Tibial artery (tissue), 4 donors: Measurements from ENCODE around the gene NEK7.

ENCODE experiments used
- DNase-seq, 2 donors: peaks; one replicate each; pipeline ENCODE4 v3.0.0-alpha.2; 2019
- H3K27ac ChIP-seq, 2 donors: fragments of 200-600 bp; sonication (generic) in 1 of 2; 1 replicate in 1 of 2; 2 replicates in 1 of 2; pipeline ENCODE4 v1.5.1; 2018 to 2019; ENCODE audit warnings: mild to moderate bottlenecking in 1 of 2
- H3K27me3 ChIP-seq, 2 donors: fragments of 200-600 bp; sonication (generic) in 1 of 2; one replicate each; pipeline versions ENCODE4 v1.5.1 to v1.6.0; 2016 to 2019
- H3K36me3 ChIP-seq, 3 donors: fragments of 200-600 bp; sonication (generic) in 2 of 3; one replicate each; pipeline ENCODE4 v1.5.1; 2016 to 2019; ENCODE audit warnings: mild to moderate bottlenecking in 2 of 3
- H3K4me1 ChIP-seq, 4 donors: fragments of 200-600 bp; sonication (generic) in 2 of 4; 1 replicate in 3 of 4; 2 replicates in 1 of 4; pipeline ENCODE4 v1.5.1; 2016 to 2019
- H3K4me3 ChIP-seq, 2 donors: fragments of 200-600 bp; sonication (generic) in 1 of 2; 1 replicate in 1 of 2; 2 replicates in 1 of 2; pipeline ENCODE4 v1.5.1; 2018 to 2019; ENCODE audit warnings: mild to moderate bottlenecking in 2 of 2
- H3K9me3 ChIP-seq, 3 donors: fragments of 200-600 bp; sonication (generic) in 1 of 3; one replicate each; pipeline ENCODE4 v1.5.1; 2016 to 2019
- CTCF ChIP-seq, 2 experiments: fragments of 200-600 bp in 1 of 2; fragments of 450-650 bp in 1 of 2; IDR thresholded peaks; one replicate each; pipeline ENCODE4 v1.5.1; 2017 to 2019; ENCODE audit warnings: antibody characterized with exemption in 2 of 2, mild to moderate bottlenecking in 1 of 2, moderate library complexity in 1 of 2
- intact Hi-C: fragments of 100-400 bp; cut with DNase I; formaldehyde crosslinking; loops from one replicate; pipeline ENCODE4 v1.15.0; 2023; ENCODE audit warnings: low total_unique reads

The NEK7 gene

GRCh38 chr1:198116069-198116468 is 40.7 kb upstream of the NEK7 start:
- no peaks in the 10 kb centered on the region for H3K27me3 ChIP-seq
- H3K27ac ChIP-seq = no peak overlapping the region
- no peaks in the 10 kb centered on the region for H3K36me3 ChIP-seq
- no peak for DNase-seq
- peaks cover 0 to 53% (median 11%) of the 10 kb centered on the region in 4 donors for H3K4me1 ChIP-seq
- H3K9me3 ChIP-seq = no peaks in the 10 kb centered on the region
- TF ChIP-seq CTCF (IDR thresholded peaks at IDR 0.05) = no peak
- H3K4me3 ChIP-seq = no peak overlapping the region
- intact Hi-C loops = no loop called here

- Histone ChIP-seq H3K36me3 (no peaks in the 10 kb centered on the region), H3K27me3 (no peaks in the 10 kb centered on the region), H3K9me3 (no peaks in the 10 kb centered on the region), H3K27ac (no peak overlapping the region), H3K4me3 (no peak overlapping the region), H3K4me1 (peaks cover 0 to 57% (median 11%) of the 10 kb centered on the region in 4 donors)
- intact Hi-C loops = no loop called here
- TF ChIP-seq CTCF (IDR thresholded peaks at IDR 0.05) = no peak
- no peak for DNase-seq
Observed at GRCh38 chr1:198116469-198116868, 40.3 kb upstream of the NEK7 start.

DNA sequence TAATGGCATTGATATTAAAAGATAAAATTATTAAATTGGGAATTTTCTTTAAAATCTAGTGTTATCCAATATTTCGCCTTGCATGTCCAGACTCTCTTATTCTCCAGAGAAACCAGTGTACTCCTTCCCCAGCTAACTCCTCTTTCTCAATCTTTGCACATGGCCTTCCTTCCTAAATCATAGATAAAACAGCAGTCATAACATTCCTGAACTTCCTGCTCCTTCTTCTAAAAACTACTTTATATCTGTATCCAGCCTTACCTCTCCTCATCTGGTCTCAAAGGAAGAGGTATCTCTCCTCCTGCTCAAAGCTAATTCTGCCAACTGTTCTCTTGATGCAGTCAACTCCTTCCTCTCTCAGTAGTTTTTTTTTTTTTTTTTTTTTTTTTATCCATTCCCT is 39.5 kb upstream of the NEK7 start:
- Histone ChIP-seq H3K4me3 (no peak overlapping the region), H3K27me3 (no peaks in the 10 kb centered on the region), H3K9me3 (no peaks in the 10 kb centered on the region), H3K36me3 (no peaks in the 10 kb centered on the region), H3K27ac (peak overlapping the region in 1 of 2 donors; percentile 74), H3K4me1 (peaks cover 0 to 57% (median 11%) of the 10 kb centered on the region in 4 donors)
- DNase-seq = no peak
- intact Hi-C loops = no loop called here
- no peak for TF ChIP-seq CTCF (IDR thresholded peaks at IDR 0.05)

DNA sequence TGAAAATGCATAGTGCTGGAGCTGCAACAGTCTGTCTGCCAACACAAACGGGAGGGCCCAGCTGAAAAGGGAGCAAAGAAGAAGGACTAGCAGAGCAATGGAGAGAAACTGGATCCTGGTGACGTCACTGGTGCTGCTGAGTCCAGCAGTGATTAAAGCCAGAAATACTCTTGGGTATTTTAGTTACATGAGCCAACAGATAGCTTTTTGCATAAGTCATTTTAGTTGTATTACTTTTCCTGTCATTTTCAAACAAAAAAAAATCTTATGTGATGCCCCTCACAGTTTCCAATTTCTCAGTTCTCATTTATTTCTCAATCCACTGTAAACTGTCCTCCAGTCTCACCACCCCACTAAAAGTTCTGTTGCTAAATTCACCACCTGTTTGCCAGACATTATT is 38.7 kb upstream of the NEK7 start:
- Histone ChIP-seq H3K27me3 (no peaks in the 10 kb centered on the region), H3K36me3 (no peaks in the 10 kb centered on the region), H3K4me3 (peak overlapping the region in 1 of 2 donors; percentile 18), H3K9me3 (no peaks in the 10 kb centered on the region), H3K4me1 (peaks cover 0 to 62% (median 11%) of the 10 kb centered on the region in 4 donors), H3K27ac (peak overlapping the region; percentile 44 to 74)
- intact Hi-C loops = no loop called here
- peak; percentile 78 to 90 for DNase-seq
- TF ChIP-seq CTCF (IDR thresholded peaks at IDR 0.05) = no peak

DNA sequence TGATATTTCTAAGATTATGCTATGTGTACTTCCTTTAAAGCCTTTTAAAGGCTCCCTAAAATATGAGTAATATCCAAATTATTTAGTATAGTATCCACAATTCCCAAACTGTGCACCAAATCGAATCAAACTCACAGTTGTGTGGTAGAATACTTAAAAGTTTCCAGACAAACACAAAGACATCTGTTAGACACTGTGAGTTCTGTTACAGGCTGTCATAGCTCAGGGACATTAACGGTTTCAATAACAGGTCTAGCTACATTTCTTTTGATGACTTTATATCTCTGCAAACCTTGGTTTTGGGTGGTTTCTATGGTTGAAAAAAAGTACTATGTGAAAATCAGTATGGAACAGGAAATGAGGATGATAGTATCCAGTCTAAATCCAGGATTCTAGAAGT is 36.9 kb upstream of the NEK7 start:
- Histone ChIP-seq H3K27ac (no peak overlapping the region), H3K9me3 (no peaks in the 10 kb centered on the region), H3K4me3 (no peak overlapping the region), H3K36me3 (no peaks in the 10 kb centered on the region), H3K4me1 (peaks cover 0 to 61% (median 15%) of the 10 kb centered on the region in 4 donors), H3K27me3 (no peaks in the 10 kb centered on the region)
- DNase-seq = no peak
- TF ChIP-seq CTCF (IDR thresholded peaks at IDR 0.05) = no peak
- intact Hi-C loops = no loop called here
